ENCODE data around the gene MMP7.

DNA sequence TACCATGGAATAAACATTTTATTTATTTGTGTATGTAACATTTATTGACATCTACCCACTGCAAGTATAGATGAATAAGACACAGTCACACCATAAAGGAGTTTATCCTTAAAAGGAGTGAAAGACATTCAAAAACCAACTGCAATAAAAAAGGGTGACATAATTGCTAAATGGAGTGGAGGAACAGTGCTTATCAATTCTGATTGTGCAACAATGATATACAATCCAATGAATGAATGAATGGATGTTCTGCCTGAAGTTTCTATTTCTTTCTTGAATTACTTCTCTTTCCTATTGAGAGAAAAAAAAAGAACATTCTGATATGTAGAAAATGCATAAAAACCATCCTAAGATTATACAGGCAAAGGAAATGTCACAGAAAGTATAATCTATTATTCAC is 10.0 kb downstream of the MMP7 start:
- TF ChIP-seq, protein P1, sequence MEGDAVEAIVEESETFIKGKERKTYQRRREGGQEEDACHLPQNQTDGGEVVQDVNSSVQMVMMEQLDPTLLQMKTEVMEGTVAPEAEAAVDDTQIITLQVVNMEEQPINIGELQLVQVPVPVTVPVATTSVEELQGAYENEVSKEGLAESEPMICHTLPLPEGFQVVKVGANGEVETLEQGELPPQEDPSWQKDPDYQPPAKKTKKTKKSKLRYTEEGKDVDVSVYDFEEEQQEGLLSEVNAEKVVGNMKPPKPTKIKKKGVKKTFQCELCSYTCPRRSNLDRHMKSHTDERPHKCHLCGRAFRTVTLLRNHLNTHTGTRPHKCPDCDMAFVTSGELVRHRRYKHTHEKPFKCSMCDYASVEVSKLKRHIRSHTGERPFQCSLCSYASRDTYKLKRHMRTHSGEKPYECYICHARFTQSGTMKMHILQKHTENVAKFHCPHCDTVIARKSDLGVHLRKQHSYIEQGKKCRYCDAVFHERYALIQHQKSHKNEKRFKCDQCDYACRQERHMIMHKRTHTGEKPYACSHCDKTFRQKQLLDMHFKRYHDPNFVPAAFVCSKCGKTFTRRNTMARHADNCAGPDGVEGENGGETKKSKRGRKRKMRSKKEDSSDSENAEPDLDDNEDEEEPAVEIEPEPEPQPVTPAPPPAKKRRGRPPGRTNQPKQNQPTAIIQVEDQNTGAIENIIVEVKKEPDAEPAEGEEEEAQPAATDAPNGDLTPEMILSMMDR (IDR thresholded peaks at IDR 0.05; ENCODE audit: low read depth, low read length, poor library complexity, severe bottlenecking): no peak
- no peak for TF ChIP-seq EZH2phosphoT487 (IDR thresholded peaks at IDR 0.05; ENCODE audit: borderline replicate concordance, low read length)

All from DOHH2 (cell line).